Measurements from ENCODE around the gene CAMKMT. TPM values are rescaled to one million over a fixed set of nuclear protein-coding genes. Genes with fewer than 3 reads are reported as not detected.

The CAMKMT gene
- total and polyA plus RNA-seq, 7 donors: 6.1 to 15.6 (median 11.6) TPM

DNA sequence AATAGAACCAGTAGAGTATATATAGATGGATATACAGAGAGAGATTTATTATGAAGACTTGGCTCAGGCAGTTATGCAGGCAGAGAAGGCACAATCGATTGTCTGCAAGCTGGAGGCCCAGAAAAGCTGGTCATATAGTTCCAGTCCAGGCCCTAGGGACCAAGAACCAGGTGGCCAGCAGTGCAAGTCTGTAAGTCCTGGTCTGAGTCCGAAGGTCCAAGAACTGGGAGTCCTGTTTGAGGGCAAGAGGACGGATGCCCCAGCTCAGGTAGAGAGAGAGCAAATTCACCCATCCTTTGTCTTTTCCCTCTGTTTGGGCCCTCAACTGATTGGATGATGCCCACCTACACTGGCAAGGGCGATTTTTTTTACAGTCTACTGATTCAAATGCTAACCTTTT is 164.6 kb downstream of the CAMKMT start:
- 94 to 95% methylated on average over 4 of the region's 4 CpGs for WGBS, 2 donors
- no peaks in the 10 kb centered on the region for H3K27me3 ChIP-seq

DNA sequence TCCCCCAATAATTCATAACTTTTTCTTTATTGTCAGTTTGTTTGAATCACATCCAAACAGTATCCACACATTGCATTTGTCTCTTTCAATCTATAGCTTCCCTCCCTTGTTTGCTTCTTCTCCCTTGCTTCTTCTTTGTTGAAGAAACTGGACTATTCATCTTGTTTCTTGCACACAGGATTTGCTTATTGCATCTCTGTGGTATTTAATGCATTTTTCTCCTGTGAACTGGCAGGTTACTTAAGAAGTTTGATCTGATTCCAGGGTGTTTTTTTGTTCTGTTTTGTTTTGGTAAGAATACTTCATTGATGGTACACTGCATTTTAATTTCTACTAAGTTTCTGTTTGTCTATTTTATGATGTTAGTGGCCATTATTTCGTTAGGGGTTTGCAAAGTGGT is 166.8 kb downstream of the CAMKMT start:
- H3K27me3 ChIP-seq: no peaks in the 10 kb centered on the region
- intact Hi-C loops (cut with DNase I): no loop called here
- H3K4me3 ChIP-seq: no peak overlapping the region
- 77 to 89% methylated on average over 1 of the region's 1 CpG for WGBS, 2 donors
- H3K27ac ChIP-seq: no peak overlapping the region
- DNase-seq: no peak
- H3K36me3 ChIP-seq: no peaks in the 10 kb centered on the region
- no peaks in the 10 kb centered on the region for H3K4me1 ChIP-seq
- TF ChIP-seq EP300 (IDR thresholded peaks at IDR 0.05) (no peak), POLR2A (IDR thresholded peaks at IDR 0.05) (no peak), POLR2AphosphoS5 (IDR thresholded peaks at IDR 0.05) (no peak)
- TF ChIP-seq, protein P1, sequence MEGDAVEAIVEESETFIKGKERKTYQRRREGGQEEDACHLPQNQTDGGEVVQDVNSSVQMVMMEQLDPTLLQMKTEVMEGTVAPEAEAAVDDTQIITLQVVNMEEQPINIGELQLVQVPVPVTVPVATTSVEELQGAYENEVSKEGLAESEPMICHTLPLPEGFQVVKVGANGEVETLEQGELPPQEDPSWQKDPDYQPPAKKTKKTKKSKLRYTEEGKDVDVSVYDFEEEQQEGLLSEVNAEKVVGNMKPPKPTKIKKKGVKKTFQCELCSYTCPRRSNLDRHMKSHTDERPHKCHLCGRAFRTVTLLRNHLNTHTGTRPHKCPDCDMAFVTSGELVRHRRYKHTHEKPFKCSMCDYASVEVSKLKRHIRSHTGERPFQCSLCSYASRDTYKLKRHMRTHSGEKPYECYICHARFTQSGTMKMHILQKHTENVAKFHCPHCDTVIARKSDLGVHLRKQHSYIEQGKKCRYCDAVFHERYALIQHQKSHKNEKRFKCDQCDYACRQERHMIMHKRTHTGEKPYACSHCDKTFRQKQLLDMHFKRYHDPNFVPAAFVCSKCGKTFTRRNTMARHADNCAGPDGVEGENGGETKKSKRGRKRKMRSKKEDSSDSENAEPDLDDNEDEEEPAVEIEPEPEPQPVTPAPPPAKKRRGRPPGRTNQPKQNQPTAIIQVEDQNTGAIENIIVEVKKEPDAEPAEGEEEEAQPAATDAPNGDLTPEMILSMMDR (IDR thresholded peaks at IDR 0.05): no peak
- H3K9me3 ChIP-seq: no peaks in the 10 kb centered on the region

More for the DNA sequence above, 164.6 kb downstream of the CAMKMT start:
- no peak overlapping the region for H3K4me3 ChIP-seq
- H3K4me1 ChIP-seq: no peaks in the 10 kb centered on the region
- H3K27ac ChIP-seq: no peak overlapping the region
- no peaks in the 10 kb centered on the region for H3K36me3 ChIP-seq
- DNase-seq: no peak
- H3K9me3 ChIP-seq: peaks cover 0 to 9% (median 4%) of the 10 kb centered on the region in 4 donors
- intact Hi-C loops (cut with DNase I): no loop called here
- TF ChIP-seq POLR2AphosphoS5 (IDR thresholded peaks at IDR 0.05) (no peak), POLR2A (IDR thresholded peaks at IDR 0.05) (no peak), EP300 (IDR thresholded peaks at IDR 0.05) (no peak)
- TF ChIP-seq, protein P1 (IDR thresholded peaks at IDR 0.05): no peak

DNA sequence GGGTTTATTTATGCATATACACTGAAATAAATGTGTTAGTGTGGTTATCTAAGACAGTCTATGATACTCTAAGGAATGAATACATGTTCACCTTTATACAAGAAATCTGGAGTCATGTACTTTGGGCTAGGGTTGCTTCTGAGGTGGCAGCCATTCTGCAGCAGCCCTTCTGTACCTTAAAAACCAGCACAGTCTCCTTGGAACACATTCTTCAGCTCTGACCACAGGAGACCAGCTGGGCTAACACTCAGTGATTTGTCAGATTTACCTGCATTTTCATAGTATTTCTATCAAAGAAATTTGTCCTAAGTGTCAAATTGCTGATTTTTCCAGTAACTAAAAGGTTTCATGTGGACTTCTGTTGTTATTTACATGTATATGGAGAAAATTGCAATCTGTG is 167.7 kb downstream of the CAMKMT start:
- no peak for DNase-seq
- Histone ChIP-seq H3K4me1 (no peaks in the 10 kb centered on the region), H3K4me3 (no peak overlapping the region), H3K27me3 (no peaks in the 10 kb centered on the region), H3K9me3 (no peaks in the 10 kb centered on the region), H3K36me3 (no peaks in the 10 kb centered on the region), H3K27ac (no peak overlapping the region)
- TF ChIP-seq POLR2AphosphoS5 (IDR thresholded peaks at IDR 0.05) (no peak), EP300 (IDR thresholded peaks at IDR 0.05) (no peak), POLR2A (IDR thresholded peaks at IDR 0.05) (no peak)
- TF ChIP-seq, protein P1 (IDR thresholded peaks at IDR 0.05): no peak
- intact Hi-C loops (cut with DNase I): no loop called here

DNA sequence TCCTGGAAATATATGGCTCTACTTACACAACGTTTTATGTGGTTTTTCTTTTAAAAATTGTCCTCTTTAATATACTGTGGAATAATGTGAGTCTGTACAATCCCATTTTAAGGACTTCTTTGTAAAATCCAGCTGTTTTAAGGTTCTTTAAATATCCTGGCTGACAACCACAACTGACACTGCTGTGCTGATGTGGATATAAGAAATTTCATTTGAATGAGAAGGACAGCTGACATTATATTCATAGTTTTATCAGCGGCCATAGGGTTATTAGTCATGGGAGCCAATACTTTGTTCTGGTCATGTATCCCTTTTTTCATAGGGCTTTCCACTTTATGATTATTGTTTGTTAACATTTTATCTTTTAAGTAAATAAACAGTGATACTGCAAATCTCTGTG is 169.5 kb downstream of the CAMKMT start:
- 82 to 87% methylated on average over 2 of the region's 2 CpGs for WGBS, 2 donors
- H3K4me3 ChIP-seq: no peak overlapping the region

DNA sequence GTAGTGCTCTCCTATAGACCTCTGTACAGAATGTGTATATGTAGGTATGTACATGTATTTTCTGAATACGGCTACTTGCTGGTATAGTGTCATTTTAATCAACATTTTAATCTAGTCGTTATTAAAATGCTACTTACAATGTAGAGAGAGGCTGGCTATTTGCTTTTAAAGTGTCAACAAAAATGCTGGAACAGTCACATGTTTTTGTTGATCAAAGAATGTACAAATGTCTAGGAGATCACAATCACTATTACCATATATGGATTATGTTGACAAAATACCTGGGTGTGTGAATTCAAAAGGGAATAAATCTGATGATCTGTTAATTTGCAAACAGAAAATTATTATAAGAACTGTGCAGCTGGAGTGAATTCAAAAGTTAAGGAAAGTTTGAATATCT is 170.3 kb downstream of the CAMKMT start:
- 88 to 93% methylated on average over 2 of the region's 2 CpGs for WGBS, 2 donors
- H3K4me1 ChIP-seq: no peaks in the 10 kb centered on the region
- no peaks in the 10 kb centered on the region for H3K9me3 ChIP-seq
- TF ChIP-seq EP300 (IDR thresholded peaks at IDR 0.05): no peak
- TF ChIP-seq, protein P1 (IDR thresholded peaks at IDR 0.05): no peak
- no peak for TF ChIP-seq POLR2AphosphoS5 (IDR thresholded peaks at IDR 0.05)
- no peak for TF ChIP-seq POLR2A (IDR thresholded peaks at IDR 0.05)
- H3K27ac ChIP-seq: no peak overlapping the region
- intact Hi-C loops (cut with DNase I): no loop called here
- DNase-seq: no peak
- H3K36me3 ChIP-seq: no peaks in the 10 kb centered on the region
- no peak overlapping the region for H3K4me3 ChIP-seq
- no peaks in the 10 kb centered on the region for H3K27me3 ChIP-seq

More for the DNA sequence above, 169.5 kb downstream of the CAMKMT start:
- Histone ChIP-seq H3K4me1 (no peaks in the 10 kb centered on the region), H3K27me3 (no peaks in the 10 kb centered on the region), H3K27ac (no peak overlapping the region), H3K36me3 (no peaks in the 10 kb centered on the region), H3K9me3 (no peaks in the 10 kb centered on the region)
- no peak for TF ChIP-seq EP300 (IDR thresholded peaks at IDR 0.05)
- no peak for TF ChIP-seq POLR2A (IDR thresholded peaks at IDR 0.05)
- DNase-seq: no peak
- intact Hi-C loops (cut with DNase I): no loop called here
